Trophoblast cell (in vitro differentiated cells and primary cell): ENCODE data around the gene SLC51B.
"Not testable (repeated sequence)": the region's sequence is repeated elsewhere in the genome, so short reads cannot be mapped to it uniquely, and the experiment has no call there.

Source experiments
- DNase-seq, 2 donors: peaks; one replicate each; pipeline ENCODE4 v3.0.0-alpha.2; 2016
- H2AFZ ChIP-seq: 2 replicates; pipeline ENCODE4 v1.6.1; 2013; ENCODE audit warnings: low read length, moderate library complexity, mild to moderate bottlenecking; ENCODE audit not compliant: insufficient read depth, poor library complexity
- H2AK5ac ChIP-seq: 2 replicates; pipeline ENCODE4 v1.6.1; 2013; ENCODE audit warnings: mild to moderate bottlenecking, low read length
- H2BK120ac ChIP-seq: 2 replicates; pipeline ENCODE4 v1.6.1; 2013; ENCODE audit warnings: low read length, mild to moderate bottlenecking, moderate library complexity; ENCODE audit not compliant: insufficient read depth, poor library complexity
- H2BK12ac ChIP-seq: 2 replicates; pipeline ENCODE4 v1.6.1; 2013; ENCODE audit warnings: mild to moderate bottlenecking, low read length, moderate library complexity
- H2BK5ac ChIP-seq: 2 replicates; pipeline ENCODE4 v1.6.1; 2013; ENCODE audit warnings: low read length, low read depth, moderate library complexity, mild to moderate bottlenecking; ENCODE audit not compliant: poor library complexity
- H3K14ac ChIP-seq: 2 replicates; pipeline ENCODE4 v1.6.1; 2013; ENCODE audit warnings: mild to moderate bottlenecking, low read length
- H3K18ac ChIP-seq: 2 replicates; pipeline ENCODE4 v1.6.1; 2013; ENCODE audit warnings: mild to moderate bottlenecking, low read length
- H3K23ac ChIP-seq: 2 replicates; pipeline ENCODE4 v1.6.1; 2013; ENCODE audit warnings: low read length
- H3K27ac ChIP-seq: 2 replicates; pipeline ENCODE4 v1.5.1; 2013; ENCODE audit warnings: low read depth, mild to moderate bottlenecking, inconsistent platforms, low read length, moderate library complexity
- H3K27me3 ChIP-seq: 2 replicates; pipeline ENCODE4 v1.6.1; 2013; ENCODE audit warnings: inconsistent platforms, mild to moderate bottlenecking, low read length, moderate library complexity; ENCODE audit not compliant: insufficient read depth
- H3K36me3 ChIP-seq, 2 experiments: 1 replicate in 1 of 2; 2 replicates in 1 of 2; pipeline ENCODE4 v1.6.1; 2013; ENCODE audit warnings: low read length in 2 of 2, mild to moderate bottlenecking in 2 of 2, moderate library complexity in 1 of 2; ENCODE audit not compliant: insufficient read depth in 2 of 2, control insufficient read depth in 1 of 2
- H3K4ac ChIP-seq: 2 replicates; pipeline ENCODE4 v1.6.1; 2013; ENCODE audit warnings: low read depth, mild to moderate bottlenecking, low read length, moderate library complexity
- H3K4me1 ChIP-seq, 2 experiments: 1 replicate in 1 of 2; 2 replicates in 1 of 2; pipeline ENCODE4 v1.6.1; 2013; ENCODE audit warnings: low read length in 2 of 2, mild to moderate bottlenecking in 2 of 2, moderate library complexity in 1 of 2; ENCODE audit not compliant: insufficient read depth in 2 of 2, control insufficient read depth in 1 of 2
- H3K4me2 ChIP-seq: 2 replicates; pipeline ENCODE4 v1.6.1; 2013; ENCODE audit warnings: inconsistent platforms, mild to moderate bottlenecking, low read length, moderate library complexity
- H3K4me3 ChIP-seq: 2 replicates; pipeline ENCODE4 v1.5.1; 2013; ENCODE audit warnings: mild to moderate bottlenecking, low read depth, low read length, inconsistent platforms
- H3K79me1 ChIP-seq: one replicate; pipeline ENCODE4 v1.6.1; 2013; ENCODE audit warnings: low read length
- H3K79me2 ChIP-seq: 2 replicates; pipeline ENCODE4 v1.6.1; 2013; ENCODE audit warnings: low read length, mild to moderate bottlenecking; ENCODE audit not compliant: control insufficient read depth, insufficient read depth, poor library complexity
- H3K9ac ChIP-seq: 2 replicates; pipeline ENCODE4 v1.6.1; 2013; ENCODE audit warnings: mild to moderate bottlenecking, low read length
- H3K9me3 ChIP-seq: 2 replicates; pipeline ENCODE4 v1.6.1; 2013; ENCODE audit warnings: low read depth, mild to moderate bottlenecking, control low read depth, inconsistent platforms, low read length; ENCODE audit not compliant: insufficient read depth
- H4K12ac ChIP-seq: 2 replicates; pipeline ENCODE4 v1.6.1; 2013; ENCODE audit warnings: low read depth, mild to moderate bottlenecking, low read length, moderate library complexity
- H4K8ac ChIP-seq: 2 replicates; pipeline ENCODE4 v1.6.1; 2013; ENCODE audit warnings: low read depth, mild to moderate bottlenecking, low read length, moderate library complexity
- H4K91ac ChIP-seq: one replicate; pipeline ENCODE4 v1.6.1; 2013; ENCODE audit warnings: low read depth, mild to moderate bottlenecking, low read length, moderate library complexity
- WGBS: extraction: QIAGEN DNeasy Blood & Tissue Kit; methylation state at CpG from one replicate; pipeline ENCODE4 v1.1.7; 2013; ENCODE audit warnings: missing lambda C conversion rate; ENCODE audit not compliant: insufficient read length, insufficient coverage; ENCODE audit errors: extremely low coverage; 5-methylcytosine and 5-hydroxymethylcytosine counted together

SLC51B gene

GRCh38 chr15:65072027-65072426, 26.8 kb downstream of the SLC51B start:
- H3K4me3 ChIP-seq, result no peak overlapping the region
- no peak overlapping the region for H4K8ac ChIP-seq
- H3K18ac ChIP-seq, result no peak overlapping the region
- no peak overlapping the region for H2AK5ac ChIP-seq
- no peak overlapping the region for H3K4me2 ChIP-seq
- peaks cover 9% of the 10 kb centered on the region for H3K27me3 ChIP-seq
- no peak overlapping the region for H3K27ac ChIP-seq
- H3K4ac ChIP-seq, result no peak overlapping the region
- H4K12ac ChIP-seq, result no peak overlapping the region
- peaks cover 3% of the 10 kb centered on the region for H3K79me1 ChIP-seq
- H3K14ac ChIP-seq, result no peak overlapping the region
- H2BK5ac ChIP-seq, result no peak overlapping the region
- no CpG with 5 or more reads among the region's 1 CpG for WGBS
- H3K9me3 ChIP-seq, result peaks cover 3% of the 10 kb centered on the region
- H3K79me2 ChIP-seq, result no peaks in the 10 kb centered on the region
- no peak overlapping the region for H2BK12ac ChIP-seq
- no peak overlapping the region for H2BK120ac ChIP-seq
- no peak overlapping the region for H4K91ac ChIP-seq
- no peak overlapping the region for H3K9ac ChIP-seq
- H3K23ac ChIP-seq, result no peak overlapping the region
- DNase-seq, result no peak
- peaks cover 12 to 16% of the 10 kb centered on the region in 2 experiments for H3K4me1 ChIP-seq
- no peak overlapping the region for H2AFZ ChIP-seq
- H3K36me3 ChIP-seq, result no peaks in the 10 kb centered on the region

GRCh38 chr15:65072617-65073016, 27.4 kb downstream of the SLC51B start:
- H4K12ac ChIP-seq, result no peak overlapping the region
- H3K4me2 ChIP-seq, result no peak overlapping the region
- H3K36me3 ChIP-seq, result no peaks in the 10 kb centered on the region
- H3K79me1 ChIP-seq, result peaks cover 1% of the 10 kb centered on the region
- H4K8ac ChIP-seq, result no peak overlapping the region
- WGBS, result no CpG with 5 or more reads among the region's 3 CpGs
- peaks cover 8% of the 10 kb centered on the region for H3K27me3 ChIP-seq
- H2BK5ac ChIP-seq, result no peak overlapping the region
- H3K79me2 ChIP-seq, result no peaks in the 10 kb centered on the region
- no peak overlapping the region for H3K23ac ChIP-seq
- H3K9me3 ChIP-seq, result peaks cover 5% of the 10 kb centered on the region
- no peak for DNase-seq
- no peak overlapping the region for H2AK5ac ChIP-seq
- no peak overlapping the region for H2AFZ ChIP-seq
- no peak overlapping the region for H3K4ac ChIP-seq
- H2BK120ac ChIP-seq, result no peak overlapping the region
- H4K91ac ChIP-seq, result no peak overlapping the region
- H3K14ac ChIP-seq, result no peak overlapping the region
- peaks cover 6 to 12% of the 10 kb centered on the region in 2 experiments for H3K4me1 ChIP-seq
- no peak overlapping the region for H3K9ac ChIP-seq
- no peak overlapping the region for H3K4me3 ChIP-seq
- H3K27ac ChIP-seq, result no peak overlapping the region
- H3K18ac ChIP-seq, result no peak overlapping the region
- H2BK12ac ChIP-seq, result no peak overlapping the region

DNA sequence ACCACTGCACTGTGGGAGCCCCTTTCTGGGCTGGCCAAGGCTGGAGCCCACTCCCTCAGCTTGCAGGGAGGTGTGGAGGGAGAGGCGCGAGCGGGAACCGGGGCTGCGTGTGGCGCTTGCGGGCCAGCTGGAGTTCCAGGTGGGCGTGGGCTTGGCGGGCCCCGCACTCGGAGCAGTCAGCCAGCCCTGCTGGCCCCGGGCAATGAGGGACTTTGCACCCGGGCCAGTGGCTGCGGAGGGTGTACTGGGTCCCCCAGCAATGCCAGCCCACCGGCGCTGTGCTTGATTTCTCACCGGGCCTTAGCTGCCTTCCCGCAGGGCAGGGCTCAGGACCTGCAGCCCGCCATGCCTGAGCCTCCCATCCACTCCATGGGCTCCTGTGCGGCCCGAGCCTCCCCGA, 29.8 kb downstream of the SLC51B start:
- H3K27me3 ChIP-seq, H3K4ac ChIP-seq, H3K36me3 ChIP-seq, H3K23ac ChIP-seq, H2BK12ac ChIP-seq, H3K4me3 ChIP-seq, H3K79me1 ChIP-seq, H3K14ac ChIP-seq, H3K79me2 ChIP-seq, H3K9ac ChIP-seq, H3K18ac ChIP-seq, H4K8ac ChIP-seq, H2AK5ac ChIP-seq, H2AFZ ChIP-seq, H3K4me2 ChIP-seq, H3K9me3 ChIP-seq, DNase-seq, H4K91ac ChIP-seq, H2BK120ac ChIP-seq, H4K12ac ChIP-seq, H3K27ac ChIP-seq, H2BK5ac ChIP-seq: not testable (repeated sequence)
- H3K4me1 ChIP-seq, result peaks cover 6 to 12% of the 10 kb centered on the region in 2 experiments
- no CpG with 5 or more reads among the region's 22 CpGs for WGBS

DNA sequence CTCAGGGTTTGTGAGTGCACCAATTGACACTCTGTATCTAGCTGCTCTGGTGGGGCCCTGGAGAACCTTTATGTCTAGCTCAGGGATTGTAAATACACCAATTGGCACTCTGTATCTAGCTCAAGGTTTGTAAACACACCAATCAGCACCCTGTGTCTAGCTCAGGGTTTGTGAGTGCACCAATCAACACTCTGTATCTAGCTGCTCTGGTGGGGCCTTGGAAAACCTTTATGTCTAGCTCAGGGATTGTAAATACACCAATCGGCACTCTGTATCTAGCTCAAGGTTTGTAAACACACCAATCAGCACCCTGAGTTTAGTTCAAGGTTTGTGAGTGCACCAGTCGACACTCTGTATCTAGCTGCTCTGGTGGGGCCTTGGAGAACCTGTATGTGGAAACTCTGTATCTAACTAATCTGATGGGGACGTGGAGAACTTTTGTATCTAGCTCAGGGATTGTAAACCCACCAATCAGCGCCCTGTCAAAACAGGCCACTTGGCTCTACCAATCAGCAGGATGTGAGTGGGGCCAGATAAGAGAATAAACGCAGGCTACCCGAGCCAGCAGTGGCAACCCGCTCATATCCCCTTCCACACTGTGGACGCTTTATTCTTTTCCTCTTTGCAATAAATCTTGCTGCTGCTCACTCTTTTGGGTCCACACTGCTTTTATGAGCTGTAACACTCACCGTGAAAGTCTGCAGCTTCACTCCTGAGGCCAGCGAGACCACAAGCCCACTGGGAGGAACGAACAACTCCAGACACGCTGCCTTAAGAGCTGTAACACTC, 30.6 kb downstream of the SLC51B start:
- H3K4me3 ChIP-seq, H2BK5ac ChIP-seq, H3K14ac ChIP-seq, H4K8ac ChIP-seq, H4K12ac ChIP-seq, H3K36me3 ChIP-seq, H3K27me3 ChIP-seq, H3K23ac ChIP-seq, H3K4me2 ChIP-seq, H3K18ac ChIP-seq, H3K79me2 ChIP-seq, H3K4ac ChIP-seq, H2BK120ac ChIP-seq, H2AFZ ChIP-seq, H3K9ac ChIP-seq, H2BK12ac ChIP-seq, H4K91ac ChIP-seq, DNase-seq, H3K9me3 ChIP-seq, H3K79me1 ChIP-seq, H2AK5ac ChIP-seq, H3K27ac ChIP-seq: not testable (repeated sequence)
- peaks cover 6 to 12% of the 10 kb centered on the region in 2 experiments for H3K4me1 ChIP-seq
- WGBS, result no CpG with 5 or more reads among the region's 12 CpGs
